Measurements from ENCODE around the gene SETBP1. TPM values are rescaled to one million over a fixed set of nuclear protein-coding genes. Genes with fewer than 3 reads are reported as not detected.

Gene SETBP1
- total RNA-seq, 1 donor, result 22.8 TPM

DNA sequence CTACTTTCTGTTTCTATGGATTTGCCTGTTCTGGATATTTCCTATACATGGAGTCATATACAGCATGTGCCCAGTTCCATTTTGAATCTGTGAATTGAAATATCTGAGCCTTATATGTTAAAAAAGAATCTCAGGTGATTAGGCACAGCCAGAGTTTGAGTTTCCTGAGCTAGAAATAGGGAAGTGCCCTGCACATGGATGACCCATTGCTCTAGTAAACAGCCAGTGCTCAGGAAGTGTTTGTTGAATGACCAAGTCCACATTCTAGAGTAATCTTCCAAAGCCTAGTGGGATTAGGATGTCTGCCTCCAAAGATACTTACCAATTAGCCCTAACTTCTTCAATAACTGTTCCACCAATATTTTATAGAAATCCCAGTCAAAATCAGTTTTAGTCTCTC, 165.8 kb downstream of the SETBP1 start:
- no peaks in the 10 kb centered on the region for H3K36me3 ChIP-seq (ENCODE audit: insufficient read depth, low read length)

DNA sequence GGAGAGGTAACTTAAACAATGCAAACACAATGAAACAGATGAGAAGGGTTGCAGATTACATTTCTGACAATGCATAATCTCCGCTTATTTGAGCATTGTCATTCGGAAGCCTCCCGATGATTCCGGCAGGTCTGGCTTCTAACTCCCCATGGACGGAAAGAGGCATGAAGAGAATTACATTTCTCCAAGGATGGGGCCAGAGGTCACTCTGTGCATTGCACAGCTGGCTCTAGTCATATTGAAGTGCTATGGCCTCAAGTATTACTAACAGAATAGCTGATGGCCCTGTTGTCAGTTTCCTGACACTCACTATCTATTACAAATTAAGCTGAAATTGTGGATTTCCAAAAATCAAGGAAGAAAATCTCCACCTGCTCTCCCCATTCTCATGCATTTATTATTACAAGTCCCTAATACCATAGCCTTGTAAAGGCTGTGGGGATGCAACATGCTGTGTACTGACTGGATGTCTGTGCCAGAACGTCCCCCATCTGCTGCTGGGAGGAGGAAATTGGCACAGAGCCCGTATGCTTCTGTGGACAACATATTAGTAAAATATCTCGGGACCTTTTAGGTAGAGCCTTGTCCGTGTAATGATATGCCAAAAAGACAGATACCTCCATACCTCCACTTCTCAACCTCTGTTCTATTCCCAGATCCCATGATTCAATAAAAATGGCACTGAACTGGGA, 168.1 kb downstream of the SETBP1 start:
- Histone ChIP-seq H3K36me3 (ENCODE audit: insufficient read depth, low read length) (no peaks in the 10 kb centered on the region), H3K4me1 (ENCODE audit: insufficient read depth, low read length) (no peaks in the 10 kb centered on the region), H3K27ac (ENCODE audit: low read depth, low read length) (no peak overlapping the region), H4K20me1 (ENCODE audit: insufficient read depth, low read length) (no peaks in the 10 kb centered on the region), H2AFZ (ENCODE audit: low read length) (no peak overlapping the region), H3K9me3 (ENCODE audit: low read depth, low read length) (no peaks in the 10 kb centered on the region), H3K27me3 (ENCODE audit: insufficient read depth, low read length) (no peaks in the 10 kb centered on the region), H3K79me2 (ENCODE audit: insufficient read depth, low read length) (no peaks in the 10 kb centered on the region), H3K4me3 (ENCODE audit: insufficient read depth, low read length) (no peak overlapping the region), H3K4me2 (ENCODE audit: insufficient read depth, low read length) (no peak overlapping the region)
- no peak for DNase-seq (ENCODE audit: insufficient read length, low spot score, missing footprints)
- TF ChIP-seq, protein P1, sequence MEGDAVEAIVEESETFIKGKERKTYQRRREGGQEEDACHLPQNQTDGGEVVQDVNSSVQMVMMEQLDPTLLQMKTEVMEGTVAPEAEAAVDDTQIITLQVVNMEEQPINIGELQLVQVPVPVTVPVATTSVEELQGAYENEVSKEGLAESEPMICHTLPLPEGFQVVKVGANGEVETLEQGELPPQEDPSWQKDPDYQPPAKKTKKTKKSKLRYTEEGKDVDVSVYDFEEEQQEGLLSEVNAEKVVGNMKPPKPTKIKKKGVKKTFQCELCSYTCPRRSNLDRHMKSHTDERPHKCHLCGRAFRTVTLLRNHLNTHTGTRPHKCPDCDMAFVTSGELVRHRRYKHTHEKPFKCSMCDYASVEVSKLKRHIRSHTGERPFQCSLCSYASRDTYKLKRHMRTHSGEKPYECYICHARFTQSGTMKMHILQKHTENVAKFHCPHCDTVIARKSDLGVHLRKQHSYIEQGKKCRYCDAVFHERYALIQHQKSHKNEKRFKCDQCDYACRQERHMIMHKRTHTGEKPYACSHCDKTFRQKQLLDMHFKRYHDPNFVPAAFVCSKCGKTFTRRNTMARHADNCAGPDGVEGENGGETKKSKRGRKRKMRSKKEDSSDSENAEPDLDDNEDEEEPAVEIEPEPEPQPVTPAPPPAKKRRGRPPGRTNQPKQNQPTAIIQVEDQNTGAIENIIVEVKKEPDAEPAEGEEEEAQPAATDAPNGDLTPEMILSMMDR (IDR thresholded peaks at IDR 0.05; ENCODE audit: extremely low read depth, low read depth, low read length), result no peak

More for the DNA sequence above, 165.8 kb downstream of the SETBP1 start:
- no peak overlapping the region for H2AFZ ChIP-seq (ENCODE audit: low read length)
- TF ChIP-seq, protein P1 (IDR thresholded peaks at IDR 0.05; ENCODE audit: extremely low read depth, low read depth, low read length), result no peak
- H3K9me3 ChIP-seq (ENCODE audit: low read depth, low read length), result no peaks in the 10 kb centered on the region
- H3K4me2 ChIP-seq (ENCODE audit: insufficient read depth, low read length), result no peak overlapping the region
- H3K27me3 ChIP-seq (ENCODE audit: insufficient read depth, low read length), result no peaks in the 10 kb centered on the region
- H3K4me1 ChIP-seq (ENCODE audit: insufficient read depth, low read length), result no peaks in the 10 kb centered on the region
- no peaks in the 10 kb centered on the region for H3K79me2 ChIP-seq (ENCODE audit: insufficient read depth, low read length)
- no peaks in the 10 kb centered on the region for H4K20me1 ChIP-seq (ENCODE audit: insufficient read depth, low read length)
- no peak overlapping the region for H3K4me3 ChIP-seq (ENCODE audit: insufficient read depth, low read length)
- no peak for DNase-seq (ENCODE audit: insufficient read length, low spot score, missing footprints)
- H3K27ac ChIP-seq (ENCODE audit: low read depth, low read length), result no peak overlapping the region

DNA sequence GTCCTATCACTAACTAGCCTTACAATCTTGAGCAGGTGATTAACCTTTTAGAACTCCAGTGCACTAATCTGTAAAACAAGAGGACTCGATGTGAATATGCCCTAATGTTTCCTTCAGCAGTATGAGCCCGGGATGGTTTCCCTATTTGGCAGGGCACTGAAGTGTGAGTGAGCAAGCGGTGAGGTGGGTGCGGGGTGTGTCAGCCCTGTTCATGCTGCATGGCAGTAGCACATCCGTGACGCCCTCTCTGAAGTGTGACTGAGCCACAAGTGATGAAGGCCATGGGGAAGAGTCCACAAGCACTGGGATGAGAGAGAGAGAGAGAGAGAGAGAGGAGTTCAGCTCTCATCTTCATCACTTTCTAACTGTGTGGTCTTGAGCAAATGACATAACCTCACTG, 168.7 kb downstream of the SETBP1 start:
- no peaks in the 10 kb centered on the region for H3K9me3 ChIP-seq (ENCODE audit: low read depth, low read length)
- H3K4me1 ChIP-seq (ENCODE audit: insufficient read depth, low read length), result no peaks in the 10 kb centered on the region
- DNase-seq (ENCODE audit: insufficient read length, low spot score, missing footprints), result no peak
- no peaks in the 10 kb centered on the region for H3K27me3 ChIP-seq (ENCODE audit: insufficient read depth, low read length)
- no peaks in the 10 kb centered on the region for H3K36me3 ChIP-seq (ENCODE audit: insufficient read depth, low read length)
- H3K4me3 ChIP-seq (ENCODE audit: insufficient read depth, low read length), result no peak overlapping the region
- H3K27ac ChIP-seq (ENCODE audit: low read depth, low read length), result no peak overlapping the region
- TF ChIP-seq, protein P1 (IDR thresholded peaks at IDR 0.05; ENCODE audit: extremely low read depth, low read depth, low read length), result no peak
- H3K79me2 ChIP-seq (ENCODE audit: insufficient read depth, low read length), result no peaks in the 10 kb centered on the region
- no peak overlapping the region for H3K4me2 ChIP-seq (ENCODE audit: insufficient read depth, low read length)
- no peaks in the 10 kb centered on the region for H4K20me1 ChIP-seq (ENCODE audit: insufficient read depth, low read length)
- no peak overlapping the region for H2AFZ ChIP-seq (ENCODE audit: low read length)

DNA sequence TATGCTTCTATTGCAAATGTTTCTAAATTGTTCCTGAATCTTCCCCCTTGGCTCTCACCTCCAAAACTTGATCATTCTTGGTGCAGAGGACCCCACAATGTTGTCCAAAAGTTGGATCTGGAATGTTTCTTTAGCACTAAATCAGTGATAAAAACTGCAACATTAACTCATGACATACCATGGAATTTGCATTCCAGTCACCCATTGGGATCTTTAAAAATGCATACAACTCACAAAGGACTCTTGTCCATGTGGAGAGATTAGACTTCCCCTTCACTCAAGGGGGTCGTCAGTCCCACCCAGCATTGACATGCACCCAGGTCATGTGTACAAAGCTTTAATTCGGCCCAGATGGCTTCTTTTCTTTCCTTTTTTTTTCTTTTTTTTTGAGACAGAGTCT, 169.3 kb downstream of the SETBP1 start:
- TF ChIP-seq, protein P1 (IDR thresholded peaks at IDR 0.05; ENCODE audit: extremely low read depth, low read depth, low read length), result no peak

More for the DNA sequence above, 169.3 kb downstream of the SETBP1 start:
- no peaks in the 10 kb centered on the region for H3K27me3 ChIP-seq (ENCODE audit: insufficient read depth, low read length)
- H3K4me1 ChIP-seq (ENCODE audit: insufficient read depth, low read length), result no peaks in the 10 kb centered on the region
- H2AFZ ChIP-seq (ENCODE audit: low read length), result no peak overlapping the region
- H3K9me3 ChIP-seq (ENCODE audit: low read depth, low read length), result no peaks in the 10 kb centered on the region
- no peak overlapping the region for H3K4me2 ChIP-seq (ENCODE audit: insufficient read depth, low read length)
- no peak overlapping the region for H3K4me3 ChIP-seq (ENCODE audit: insufficient read depth, low read length)
- DNase-seq (ENCODE audit: insufficient read length, low spot score, missing footprints), result no peak
- no peaks in the 10 kb centered on the region for H3K36me3 ChIP-seq (ENCODE audit: insufficient read depth, low read length)
- H3K79me2 ChIP-seq (ENCODE audit: insufficient read depth, low read length), result no peaks in the 10 kb centered on the region
- no peak overlapping the region for H3K27ac ChIP-seq (ENCODE audit: low read depth, low read length)
- H4K20me1 ChIP-seq (ENCODE audit: insufficient read depth, low read length), result no peaks in the 10 kb centered on the region

Measured in osteoblast (primary cell).